MCF 10A (cell line): ENCODE measurements around the gene PDK1. TPM values are rescaled to one million over a fixed set of nuclear protein-coding genes. Genes with fewer than 3 reads are reported as not detected.

ENCODE experiments used
- BruUV-seq: library from RNA; stranded (reverse); fragments of 400-500 nt; replicated peaks from 2 replicates; lab custom pipeline; 2021; lab: Mats Ljungman, UMichigan
- CTCF ChIA-PET: fragments of 300-600 bp; sonication (Branson Sonifier 250); formaldehyde crosslinking; extraction: SDS; loops from one replicate; lab custom pipeline; 2021; ENCODE audit warnings: antibody characterized with exemption, inconsistent platforms; lab: Yijun Ruan, JAX
- POLR2A ChIA-PET: fragments of 300-600, 350-650 bp; sonication (Branson Sonifier 250); formaldehyde crosslinking; extraction: SDS; loops from one replicate; lab custom pipeline; 2020; ENCODE audit warnings: antibody characterized with exemption, inconsistent platforms; lab: Yijun Ruan, JAX
- DNase-seq: peaks from one replicate; pipeline ENCODE4 v3.0.0-alpha.2; 2018; ENCODE audit not compliant: unreplicated experiment
- H3K27ac Mint-ChIP-seq: one replicate; pipeline ENCODE4 v1.8.0; 2022; ENCODE audit warnings: mild to moderate bottlenecking, low read depth, mixed read lengths; ENCODE audit not compliant: unreplicated experiment
- H3K27me3 Mint-ChIP-seq: one replicate; pipeline ENCODE4 v1.8.0; 2022; ENCODE audit warnings: mixed read lengths; ENCODE audit not compliant: insufficient read depth, unreplicated experiment
- H3K36me3 Mint-ChIP-seq: one replicate; pipeline ENCODE4 v1.8.0; 2022; ENCODE audit warnings: mild to moderate bottlenecking, moderate library complexity, mixed read lengths; ENCODE audit not compliant: insufficient read depth, unreplicated experiment
- H3K4me1 Mint-ChIP-seq: one replicate; pipeline ENCODE4 v1.8.0; 2022; ENCODE audit warnings: mixed read lengths; ENCODE audit not compliant: insufficient read depth, unreplicated experiment
- H3K4me3 Mint-ChIP-seq: one replicate; pipeline ENCODE4 v1.8.0; 2022; ENCODE audit warnings: mild to moderate bottlenecking, moderate library complexity, mixed read lengths; ENCODE audit not compliant: unreplicated experiment
- H3K9me3 Mint-ChIP-seq: one replicate; pipeline ENCODE4 v1.8.0; 2022; ENCODE audit warnings: mixed read lengths; ENCODE audit not compliant: unreplicated experiment
- CTCF ChIP-seq: fragments of 200-600 bp; IDR thresholded peaks from one replicate; pipeline ENCODE4 v1.8.0; 2022; ENCODE audit warnings: antibody characterized with exemption, mild to moderate bottlenecking; ENCODE audit not compliant: unreplicated experiment
- intact Hi-C: fragments of 100-400 bp; cut with micrococcal nuclease; formaldehyde crosslinking; loops from 2 replicates; pipeline ENCODE4 v1.14.1; 2022
- total RNA-seq: library from RNA; stranded (reverse); gene quantifications from 2 replicates; pipeline ENCODE4 v1.2.3, GENCODE V29; 2022

The PDK1 gene
- total RNA-seq, 1 experiment from 2014 or later = 26.5 TPM

- intact Hi-C loops = no loop called here
- no peaks in the 10 kb centered on the region for H3K9me3 Mint-ChIP-seq
- no TSS peak for BruUV-seq
- H3K27ac Mint-ChIP-seq = no peak overlapping the region
- TF ChIP-seq CTCF = no peak
- H3K36me3 Mint-ChIP-seq = peaks cover 8% of the 10 kb centered on the region
- H3K4me3 Mint-ChIP-seq = no peak overlapping the region
- H3K27me3 Mint-ChIP-seq = no peaks in the 10 kb centered on the region
- no peaks in the 10 kb centered on the region for H3K4me1 Mint-ChIP-seq
- ChIA-PET CTCF (no interaction called here), POLR2A (no interaction called here)
- DNase-seq = no peak
Observed at GRCh38 chr2:172617115-172617514, 61.2 kb downstream of the PDK1 start.

DNA sequence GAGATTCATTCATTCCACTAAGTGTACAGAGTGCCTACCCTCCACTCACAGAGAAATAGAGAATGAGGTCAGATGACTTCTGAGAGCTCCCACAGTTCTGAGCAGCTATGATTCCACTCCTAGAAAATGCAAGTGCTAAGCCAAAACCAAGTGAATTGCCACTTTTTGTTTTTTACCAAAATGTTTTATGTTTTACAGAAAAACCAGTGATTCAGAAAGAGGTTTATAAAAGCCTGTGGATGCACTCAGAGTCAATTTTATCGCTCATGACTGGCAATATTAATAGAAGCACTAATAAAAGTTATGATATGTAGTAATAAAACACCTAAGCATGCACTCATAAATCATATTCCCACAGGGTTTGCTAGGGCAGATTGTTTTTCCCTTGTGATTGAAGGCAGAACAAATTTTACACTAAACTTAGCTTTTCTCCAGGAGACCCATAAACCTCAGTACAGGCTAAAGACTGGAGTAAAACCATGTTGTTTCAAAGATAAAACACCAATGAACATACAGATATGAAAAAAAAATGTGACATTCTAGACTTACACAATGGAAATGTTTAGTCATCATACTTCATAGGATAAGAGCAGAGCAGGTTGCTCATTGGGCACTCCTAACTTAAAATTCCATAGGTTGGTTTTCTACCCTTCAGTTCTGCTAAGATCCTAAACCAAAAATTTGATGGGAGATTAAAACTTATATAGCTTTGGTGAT, 67.5 kb downstream of the PDK1 start:
- POLR2A ChIA-PET = interaction anchor here (1.1 kb wide), 1 partner anchor 62 kb away, joined by 3 read pairs; no protein-coding TSS in a partner anchor
- no peak overlapping the region for H3K4me3 Mint-ChIP-seq
- no peak for DNase-seq
- no peak overlapping the region for H3K27ac Mint-ChIP-seq
- no peaks in the 10 kb centered on the region for H3K4me1 Mint-ChIP-seq
- H3K9me3 Mint-ChIP-seq = no peaks in the 10 kb centered on the region
- no TSS peak for BruUV-seq
- no peaks in the 10 kb centered on the region for H3K27me3 Mint-ChIP-seq
- intact Hi-C loops = no loop called here
- CTCF ChIA-PET = interaction anchor here (1.8 kb wide), 1 partner anchor 30 kb away, joined by 10 read pairs; no protein-coding TSS in a partner anchor
- no peaks in the 10 kb centered on the region for H3K36me3 Mint-ChIP-seq
- no peak for TF ChIP-seq CTCF

- POLR2A ChIA-PET = no interaction called here
- H3K9me3 Mint-ChIP-seq = no peaks in the 10 kb centered on the region
- no peak overlapping the region for H3K4me3 Mint-ChIP-seq
- no peak for TF ChIP-seq CTCF
- H3K27ac Mint-ChIP-seq = no peak overlapping the region
- CTCF ChIA-PET = no interaction called here
- no peaks in the 10 kb centered on the region for H3K36me3 Mint-ChIP-seq
- BruUV-seq = no TSS peak
- H3K4me1 Mint-ChIP-seq = no peaks in the 10 kb centered on the region
- intact Hi-C loops = no loop called here
- H3K27me3 Mint-ChIP-seq = no peaks in the 10 kb centered on the region
- no peak for DNase-seq
Observed at GRCh38 chr2:172624996-172625395, 69.1 kb downstream of the PDK1 start.

- DNase-seq = no peak
- POLR2A ChIA-PET = interaction anchor here (0.6 to 0.7 kb wide), 2 partner anchors 28 to 46 kb away, joined by 3 read pairs; no protein-coding TSS in a partner anchor
- H3K4me1 Mint-ChIP-seq = no peaks in the 10 kb centered on the region
- CTCF ChIA-PET = interaction anchor here (0.6 to 1.0 kb wide), 2 partner anchors 42 to 74 kb away, joined by 3 to 4 read pairs; no protein-coding TSS in a partner anchor
- H3K36me3 Mint-ChIP-seq = no peaks in the 10 kb centered on the region
- no peaks in the 10 kb centered on the region for H3K27me3 Mint-ChIP-seq
- TF ChIP-seq CTCF = no peak
- H3K4me3 Mint-ChIP-seq = no peak overlapping the region
- no TSS peak for BruUV-seq
- intact Hi-C loops = no loop called here
- no peaks in the 10 kb centered on the region for H3K9me3 Mint-ChIP-seq
- H3K27ac Mint-ChIP-seq = no peak overlapping the region
Observed at GRCh38 chr2:172627181-172627580, 71.3 kb downstream of the PDK1 start.
